T-helper 2 cell treated with Interferon-gamma antibody and Interleukin-4, amounts not matched to agents 5 μg/mL and 100 μg/mL, for 36 hours (primary cell): ENCODE measurements around the gene NUP93.
A peak's percentile ranks its signal among the peaks of the same experiment; 100 is the strongest.

Source experiments
- DNase-seq: peaks from one replicate; pipeline ENCODE4 v3.0.0; 2021; ENCODE audit warnings: low spot score
- H3K27ac Mint-ChIP-seq: one replicate; pipeline ENCODE4 v1.8.0; 2021; ENCODE audit warnings: mild to moderate bottlenecking, mixed read lengths
- H3K27me3 Mint-ChIP-seq: one replicate; pipeline ENCODE4 v1.8.0; 2021; ENCODE audit warnings: low read depth, mixed read lengths
- H3K36me3 Mint-ChIP-seq: one replicate; pipeline ENCODE4 v1.8.0; 2021; ENCODE audit warnings: low read depth, mixed read lengths
- H3K4me1 Mint-ChIP-seq: one replicate; pipeline ENCODE4 v1.8.0; 2021; ENCODE audit warnings: low read depth, mixed read lengths
- H3K4me3 Mint-ChIP-seq: one replicate; pipeline ENCODE4 v1.8.0; 2022; ENCODE audit warnings: mild to moderate bottlenecking, moderate library complexity, mixed read lengths
- H3K9me3 Mint-ChIP-seq: one replicate; pipeline ENCODE4 v1.8.0; 2021; ENCODE audit warnings: mixed read lengths

Gene NUP93

DNA sequence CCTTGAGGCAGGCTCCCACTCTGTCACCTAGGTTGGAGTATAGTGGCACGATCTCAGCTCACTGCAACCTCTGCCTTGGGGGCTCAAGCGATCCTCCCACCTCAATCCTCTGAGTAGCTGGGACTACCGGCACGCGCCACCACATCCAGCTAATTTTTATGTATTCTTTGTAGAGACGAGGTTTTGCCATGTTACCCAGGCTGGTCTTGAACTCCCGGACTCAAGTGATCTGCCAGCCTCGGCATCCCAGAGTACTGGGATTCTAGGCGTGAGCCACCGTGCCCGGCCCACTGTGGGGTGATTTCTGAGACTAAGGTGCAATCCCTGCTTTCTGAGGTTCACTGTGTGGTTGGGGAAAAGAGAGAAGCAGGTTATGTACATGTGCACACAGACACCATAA is 123.0 kb downstream of the NUP93 start:
- Mint-ChIP-seq H3K36me3 (peaks cover 2% of the 10 kb centered on the region), H3K27ac (no peak overlapping the region), H3K9me3 (no peaks in the 10 kb centered on the region), H3K4me1 (peaks cover 18% of the 10 kb centered on the region), H3K4me3 (no peak overlapping the region), H3K27me3 (no peaks in the 10 kb centered on the region)
- DNase-seq: no peak

DNA sequence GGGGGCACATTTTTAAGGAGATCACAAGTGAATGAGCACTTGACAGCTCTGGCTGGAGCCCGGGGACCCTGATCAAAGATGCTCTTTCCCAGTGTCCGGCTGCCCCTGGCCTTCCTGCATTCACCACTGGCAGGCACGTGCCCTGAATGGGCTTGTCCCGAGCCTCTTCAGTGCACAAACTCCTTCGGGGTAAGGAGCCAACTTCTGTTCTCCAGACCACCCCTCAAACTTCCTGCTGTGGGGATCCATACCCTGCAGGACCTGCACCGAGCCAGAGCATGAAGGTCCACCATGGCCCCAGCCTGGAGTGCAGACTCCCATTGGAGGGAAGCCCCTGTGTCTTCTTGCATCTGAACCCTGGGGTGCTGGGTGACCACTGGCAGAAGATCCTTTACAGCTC is 125.3 kb downstream of the NUP93 start:
- no peak for DNase-seq
- Mint-ChIP-seq H3K36me3 (no peaks in the 10 kb centered on the region), H3K9me3 (no peaks in the 10 kb centered on the region), H3K27me3 (no peaks in the 10 kb centered on the region), H3K4me1 (peaks cover 15% of the 10 kb centered on the region), H3K4me3 (no peak overlapping the region), H3K27ac (no peak overlapping the region)

DNA sequence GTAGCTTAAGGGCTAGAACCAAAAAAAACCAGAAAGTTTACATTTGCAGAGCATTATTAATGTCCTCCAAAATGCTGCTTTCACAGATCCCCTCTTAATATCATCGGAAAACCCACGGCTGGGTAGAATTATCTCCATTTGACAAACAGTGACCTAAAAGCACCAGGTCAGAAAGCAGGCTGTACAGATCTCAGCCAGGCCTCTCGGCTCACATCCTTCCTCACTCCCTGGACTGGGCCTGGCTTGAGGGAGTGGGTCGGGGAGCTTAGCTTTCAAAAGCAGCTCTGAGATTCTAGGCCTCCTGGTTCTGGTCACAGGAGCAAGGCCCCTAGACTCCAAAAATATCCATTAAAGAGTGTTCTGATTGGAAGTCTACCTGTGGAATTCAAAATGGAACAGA is 126.0 kb downstream of the NUP93 start:
- H3K9me3 Mint-ChIP-seq: no peaks in the 10 kb centered on the region
- H3K4me1 Mint-ChIP-seq: peaks cover 20% of the 10 kb centered on the region
- H3K27ac Mint-ChIP-seq: no peak overlapping the region
- no peaks in the 10 kb centered on the region for H3K36me3 Mint-ChIP-seq
- no peak overlapping the region for H3K4me3 Mint-ChIP-seq
- H3K27me3 Mint-ChIP-seq: no peaks in the 10 kb centered on the region
- no peak for DNase-seq

DNA sequence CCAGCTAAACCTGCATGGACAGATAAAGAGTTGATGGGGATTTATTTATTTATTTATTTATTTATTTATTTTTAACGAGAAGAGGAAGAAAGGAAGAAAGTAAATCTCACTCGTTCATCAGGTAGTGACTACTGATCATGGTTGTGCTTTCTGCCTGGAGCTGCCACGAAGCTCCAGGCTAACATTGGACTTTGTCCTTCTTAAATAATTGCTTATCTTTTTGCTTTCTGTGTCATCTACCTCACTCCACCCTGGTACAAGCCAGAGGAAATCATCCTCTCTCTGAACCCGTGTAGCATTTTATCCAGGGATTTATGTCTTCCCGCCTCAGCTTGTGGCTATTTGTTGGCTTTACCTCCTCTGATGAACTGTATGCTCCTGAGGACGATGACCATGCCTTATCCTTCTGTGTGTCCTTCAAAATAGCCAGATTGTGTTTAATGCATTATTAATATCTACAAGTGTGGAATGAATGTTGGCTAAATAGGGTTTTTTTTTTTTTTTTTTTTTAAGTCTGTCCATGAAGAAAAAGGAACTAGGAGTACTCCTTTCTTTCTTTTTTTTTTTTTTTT is 127.0 kb downstream of the NUP93 start:
- Mint-ChIP-seq H3K36me3 (no peaks in the 10 kb centered on the region), H3K4me1 (peaks cover 28% of the 10 kb centered on the region), H3K27me3 (no peaks in the 10 kb centered on the region), H3K27ac (no peak overlapping the region), H3K9me3 (no peaks in the 10 kb centered on the region), H3K4me3 (no peak overlapping the region)
- no peak for DNase-seq

DNA sequence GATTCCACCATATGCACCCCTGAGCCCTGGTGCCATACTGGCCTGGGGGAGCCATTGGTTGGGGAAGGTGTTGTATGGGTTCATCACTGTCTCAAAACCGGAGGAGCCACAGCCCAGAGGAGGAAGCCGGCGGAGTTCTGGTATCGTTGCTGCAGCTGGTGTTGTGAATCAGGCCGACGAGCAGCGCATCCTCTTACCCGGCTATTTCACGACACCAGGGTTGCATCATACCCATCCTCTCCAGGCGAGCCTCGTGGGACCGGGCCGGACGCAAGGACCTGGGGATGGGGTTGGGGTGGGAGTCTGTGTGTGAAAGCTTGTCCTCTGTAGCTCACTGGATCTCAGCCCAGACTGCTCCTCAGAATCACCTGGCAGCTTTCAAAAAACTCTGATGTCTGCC is 128.4 kb downstream of the NUP93 start:
- Mint-ChIP-seq H3K4me3 (no peak overlapping the region), H3K27ac (no peak overlapping the region), H3K9me3 (no peaks in the 10 kb centered on the region), H3K4me1 (peaks cover 41% of the 10 kb centered on the region), H3K27me3 (no peaks in the 10 kb centered on the region), H3K36me3 (no peaks in the 10 kb centered on the region)
- DNase-seq: no peak

DNA sequence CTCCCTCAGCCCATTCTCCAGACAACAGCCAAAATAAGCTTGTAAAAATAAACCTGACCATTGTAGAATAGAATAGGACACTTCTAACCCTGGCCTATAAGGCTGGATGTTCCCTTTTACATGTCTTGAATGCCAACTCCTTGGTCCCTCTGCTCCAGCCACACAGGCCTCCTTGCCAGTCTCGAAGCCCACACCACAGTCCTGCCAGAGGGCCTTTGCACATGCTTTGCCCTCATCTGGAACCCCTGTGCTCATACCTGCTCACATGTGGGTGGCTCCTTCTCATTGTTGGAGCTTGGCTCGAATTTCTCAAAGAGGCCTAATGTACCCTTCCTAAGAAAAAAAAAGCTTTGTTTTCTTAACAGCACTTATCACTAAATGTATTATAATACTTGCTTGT is 129.7 kb downstream of the NUP93 start:
- Mint-ChIP-seq H3K4me1 (peaks cover 44% of the 10 kb centered on the region), H3K4me3 (no peak overlapping the region), H3K27ac (no peak overlapping the region), H3K27me3 (no peaks in the 10 kb centered on the region), H3K9me3 (no peaks in the 10 kb centered on the region), H3K36me3 (no peaks in the 10 kb centered on the region)
- no peak for DNase-seq

DNA sequence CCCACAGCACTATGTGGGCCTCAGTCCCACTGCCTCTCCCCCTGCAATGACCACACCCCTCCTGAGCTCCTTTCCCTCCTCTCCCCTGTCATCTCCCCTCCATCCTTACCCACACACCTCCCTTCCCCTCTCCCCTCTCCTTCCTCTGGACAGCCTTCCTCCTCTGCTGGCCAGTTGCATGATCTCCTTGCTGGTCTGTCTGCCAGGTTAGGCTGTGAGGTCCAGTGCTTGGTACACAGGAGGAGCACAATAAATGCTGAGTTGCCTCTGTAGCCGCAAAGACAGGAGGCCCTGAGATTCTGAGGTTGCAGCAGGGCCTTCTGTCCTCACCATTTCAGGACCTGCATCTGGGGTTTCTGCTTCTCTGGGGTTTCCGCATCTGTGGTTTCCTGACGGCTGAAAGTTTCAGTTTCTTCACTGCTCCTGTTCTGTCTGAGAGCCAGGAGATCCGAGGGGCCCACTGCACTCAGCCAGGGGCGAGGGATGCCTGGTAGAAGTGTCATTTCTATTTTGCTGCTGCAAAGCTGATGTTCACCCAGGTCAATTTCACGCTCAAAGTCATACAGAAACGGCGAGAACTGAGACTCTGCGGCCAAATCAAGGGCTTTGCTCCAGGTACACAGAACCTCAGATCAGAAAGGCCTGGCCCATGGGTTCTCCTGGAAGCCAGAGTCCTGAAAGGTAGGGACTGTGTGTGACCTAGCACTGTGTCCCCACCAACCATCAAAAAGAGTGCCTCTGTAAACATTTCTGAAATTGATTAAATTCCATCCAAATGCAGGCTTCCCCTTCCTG is 130.5 kb downstream of the NUP93 start:
- H3K4me1 Mint-ChIP-seq: peaks cover 45% of the 10 kb centered on the region
- no peaks in the 10 kb centered on the region for H3K27me3 Mint-ChIP-seq
- DNase-seq: peak; percentile 57
- peak overlapping the region; percentile 68 for H3K4me3 Mint-ChIP-seq
- H3K27ac Mint-ChIP-seq: peak overlapping the region; percentile 86
- H3K9me3 Mint-ChIP-seq: no peaks in the 10 kb centered on the region
- H3K36me3 Mint-ChIP-seq: no peaks in the 10 kb centered on the region

DNA sequence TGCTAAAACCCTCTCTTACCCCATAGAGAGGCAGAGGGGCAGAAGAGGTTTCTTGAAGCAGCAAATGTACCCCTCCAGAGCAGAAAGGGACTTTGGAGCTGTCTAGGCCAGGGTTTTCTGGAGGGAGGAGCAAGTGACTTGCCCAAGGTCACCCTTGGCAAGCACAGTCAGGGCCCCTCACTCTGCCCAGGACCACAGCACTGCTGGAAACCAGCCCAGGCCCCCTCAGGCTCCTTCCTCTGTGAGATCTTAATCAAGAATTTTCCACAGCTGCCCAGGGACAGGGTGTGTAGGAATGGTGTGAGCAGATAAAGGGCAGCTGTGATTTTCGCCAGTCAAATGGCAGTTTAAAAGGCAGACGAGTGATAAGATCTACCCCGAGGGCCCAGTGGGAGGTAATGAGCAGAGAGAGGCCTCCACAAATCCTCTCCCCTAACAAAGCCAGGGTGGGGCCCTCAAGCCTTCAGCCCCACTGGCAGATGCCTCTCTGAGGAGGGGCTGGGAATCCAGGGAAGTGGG is 131.2 kb downstream of the NUP93 start:
- peak; percentile 15 for DNase-seq
- Mint-ChIP-seq H3K27ac (peak overlapping the region; percentile 86), H3K27me3 (no peaks in the 10 kb centered on the region), H3K9me3 (no peaks in the 10 kb centered on the region), H3K36me3 (no peaks in the 10 kb centered on the region), H3K4me3 (peak overlapping the region; percentile 68), H3K4me1 (peaks cover 45% of the 10 kb centered on the region)

DNA sequence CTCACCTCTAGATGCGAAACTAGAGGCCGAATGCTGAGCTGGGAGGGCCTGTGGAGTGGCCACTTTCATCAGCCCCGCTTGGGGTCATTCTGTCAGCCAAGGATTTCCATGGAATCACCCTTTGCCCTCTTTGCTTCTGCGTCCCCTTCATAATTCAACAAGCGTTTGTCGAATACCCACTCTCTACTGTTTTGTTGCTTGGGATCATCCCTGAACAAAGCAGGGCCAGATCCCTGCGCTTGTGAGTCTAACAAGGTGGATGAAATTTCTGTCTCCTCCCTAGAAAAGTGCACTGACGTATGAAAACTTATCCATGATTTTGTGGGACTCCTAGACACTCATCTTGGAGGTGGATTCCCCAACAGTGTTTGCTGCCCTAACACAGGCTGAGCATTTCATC is 131.8 kb downstream of the NUP93 start:
- Mint-ChIP-seq H3K27ac (no peak overlapping the region), H3K36me3 (no peaks in the 10 kb centered on the region), H3K4me1 (peaks cover 45% of the 10 kb centered on the region), H3K4me3 (no peak overlapping the region), H3K9me3 (no peaks in the 10 kb centered on the region), H3K27me3 (no peaks in the 10 kb centered on the region)
- DNase-seq: no peak

DNA sequence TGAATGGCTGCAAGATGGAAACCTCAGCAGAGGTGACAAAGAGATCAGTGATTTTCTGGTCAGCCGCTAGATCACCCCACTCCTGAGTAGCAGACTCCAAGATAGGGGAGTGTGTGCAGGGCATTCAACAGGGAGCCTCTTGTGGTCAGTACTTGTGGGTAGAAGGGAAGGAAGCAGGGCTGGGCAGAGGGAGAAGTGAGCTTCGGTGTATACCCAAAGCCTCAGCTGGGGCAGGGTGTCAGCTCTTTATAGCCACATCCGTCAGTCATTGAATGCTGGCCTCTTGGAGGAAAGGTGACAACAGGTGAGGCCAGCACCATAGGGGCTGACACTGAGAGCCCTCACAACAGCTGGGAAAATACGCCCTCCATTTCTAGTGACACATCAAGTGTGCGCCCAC is 132.8 kb downstream of the NUP93 start:
- Mint-ChIP-seq H3K27me3 (no peaks in the 10 kb centered on the region), H3K36me3 (no peaks in the 10 kb centered on the region), H3K9me3 (no peaks in the 10 kb centered on the region), H3K4me3 (no peak overlapping the region), H3K27ac (no peak overlapping the region), H3K4me1 (peaks cover 47% of the 10 kb centered on the region)
- no peak for DNase-seq

DNA sequence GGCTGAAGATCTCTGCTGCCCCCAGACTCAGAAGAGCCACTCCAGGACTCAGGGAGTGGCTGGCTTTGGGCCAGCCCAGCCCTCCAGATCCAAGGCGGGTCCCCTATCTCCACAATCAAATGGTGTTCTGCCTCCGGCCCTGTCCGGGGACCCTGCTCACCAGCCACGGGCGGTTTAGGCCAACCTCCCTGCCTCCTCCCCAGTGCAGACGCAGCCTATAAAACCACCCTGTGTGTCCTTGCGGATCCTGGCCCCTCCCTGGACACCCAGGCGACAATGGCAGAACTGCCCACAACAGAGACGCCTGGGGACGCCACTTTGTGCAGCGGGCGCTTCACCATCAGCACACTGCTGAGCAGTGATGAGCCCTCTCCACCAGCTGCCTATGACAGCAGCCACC is 135.0 kb downstream of the NUP93 start, which contains the start of gene SLC12A3:
SLC12A3 (plus strand) TSS at position 248 of the 400 bp plus-strand sequence; CDS start at position 277, 29 bp downstream.
- H3K27ac Mint-ChIP-seq: peak within 1 kb of the TSS; percentile 15

DNA sequence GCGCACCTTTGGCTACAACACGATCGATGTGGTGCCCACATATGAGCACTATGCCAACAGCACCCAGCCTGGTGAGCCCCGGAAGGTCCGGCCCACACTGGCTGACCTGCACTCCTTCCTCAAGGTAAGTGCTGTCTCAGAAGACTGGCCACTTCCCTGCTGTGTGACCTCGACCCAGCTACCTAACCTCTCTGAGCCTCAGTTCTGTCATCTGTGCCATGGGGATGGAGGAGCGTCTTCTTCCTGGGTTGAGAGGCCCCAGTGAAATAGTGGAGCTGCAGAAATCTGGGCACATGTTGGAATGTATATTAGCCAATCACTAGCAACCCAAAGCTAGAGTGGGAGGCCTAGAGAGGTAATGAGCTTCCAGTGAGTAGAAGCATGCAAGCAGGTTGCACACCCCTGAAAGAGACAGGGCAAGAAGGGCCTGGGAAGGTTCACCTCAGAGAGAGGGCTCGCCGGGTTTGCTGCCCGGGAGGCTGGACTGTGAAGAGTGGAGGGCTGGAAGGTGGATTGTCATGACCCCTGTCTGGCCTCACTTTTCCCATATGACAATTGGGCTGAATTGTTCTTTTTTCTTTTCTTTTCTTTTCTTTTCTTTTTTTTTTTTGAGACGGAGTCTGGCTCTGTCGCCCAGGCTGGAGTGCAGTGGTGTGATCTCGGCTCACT is 135.6 kb downstream of the NUP93 start:
- no peak overlapping the region for H3K4me3 Mint-ChIP-seq
- DNase-seq: no peak
- H3K27ac Mint-ChIP-seq: peak overlapping the region; percentile 15

More for the DNA sequence above, 135.0 kb downstream of the NUP93 start, which contains the start of gene SLC12A3:
- H3K36me3 Mint-ChIP-seq: no peaks in the 10 kb centered on the region
- no peaks in the 10 kb centered on the region for H3K27me3 Mint-ChIP-seq
- no peak within 1 kb of the TSS for H3K4me3 Mint-ChIP-seq
- DNase-seq: no peak
- no peaks in the 10 kb centered on the region for H3K9me3 Mint-ChIP-seq
- peaks cover 39% of the 10 kb centered on the region for H3K4me1 Mint-ChIP-seq

DNA sequence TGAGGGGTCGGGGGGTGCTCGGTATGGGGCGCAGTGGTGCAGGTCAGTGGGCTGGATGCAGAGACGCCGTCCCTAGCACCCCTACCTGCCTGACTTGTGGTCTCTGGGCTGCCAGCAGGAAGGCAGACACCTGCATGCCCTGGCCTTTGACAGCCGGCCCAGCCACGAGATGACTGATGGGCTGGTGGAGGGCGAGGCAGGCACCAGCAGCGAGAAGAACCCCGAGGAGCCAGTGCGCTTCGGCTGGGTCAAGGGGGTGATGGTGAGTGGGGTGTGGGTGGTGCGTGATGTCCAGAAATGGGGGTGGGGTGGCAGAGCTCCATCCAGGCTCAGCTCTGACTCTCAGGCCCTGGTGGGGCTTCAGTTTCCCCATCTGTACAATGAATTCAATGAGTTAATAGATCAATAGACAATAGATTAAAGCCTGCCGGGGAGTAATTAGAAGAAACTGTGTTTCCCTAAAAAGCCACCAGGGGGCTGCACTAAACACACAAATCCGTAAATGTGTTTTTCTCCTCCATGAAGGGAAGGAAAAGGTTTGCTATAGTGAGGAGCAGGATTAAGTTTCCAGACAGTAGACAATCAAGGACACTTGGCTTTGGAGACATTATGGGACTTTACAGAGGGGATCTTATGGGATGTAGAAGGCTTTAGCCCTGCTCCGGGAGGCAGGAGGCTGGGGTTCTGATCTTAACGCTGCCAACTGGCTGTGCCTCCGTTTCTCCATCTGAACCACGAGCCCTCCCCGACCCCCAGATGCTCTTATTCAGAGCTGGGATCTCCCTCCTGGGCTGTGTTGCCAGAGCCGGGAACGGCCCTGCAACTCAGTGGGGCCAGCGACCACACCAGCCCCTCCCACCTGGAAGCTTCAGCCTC is 137.3 kb downstream of the NUP93 start:
- H3K4me1 Mint-ChIP-seq: peaks cover 18% of the 10 kb centered on the region
- no peak overlapping the region for H3K27ac Mint-ChIP-seq
- H3K27me3 Mint-ChIP-seq: no peaks in the 10 kb centered on the region
- DNase-seq: no peak
- no peak overlapping the region for H3K4me3 Mint-ChIP-seq
- H3K36me3 Mint-ChIP-seq: no peaks in the 10 kb centered on the region
- H3K9me3 Mint-ChIP-seq: no peaks in the 10 kb centered on the region

More for the DNA sequence above, 135.6 kb downstream of the NUP93 start:
- no peaks in the 10 kb centered on the region for H3K27me3 Mint-ChIP-seq
- no peaks in the 10 kb centered on the region for H3K36me3 Mint-ChIP-seq
- H3K9me3 Mint-ChIP-seq: no peaks in the 10 kb centered on the region
- H3K4me1 Mint-ChIP-seq: peaks cover 33% of the 10 kb centered on the region
